HG02943 (cell line): ENCODE results near the gene TOR3A.
A peak's percentile ranks its signal among the peaks of the same experiment; 100 is the strongest.
"Not testable (repeated sequence)": the region's sequence is repeated elsewhere in the genome, so short reads cannot be mapped to it uniquely, and the experiment has no call there.

Experiments
- ATAC-seq: cut with Tn5 transposase; IDR thresholded peaks from one replicate; pipeline ENCODE4 v1.9.1; 2021; ENCODE audit warnings: mild to moderate bottlenecking, low read depth, moderate library complexity; ENCODE audit not compliant: unreplicated experiment

The TOR3A gene

GRCh38 chr1:179104611-179105250 is 22.9 kb downstream of the TOR3A start:
- no peak for ATAC-seq

- ATAC-seq: no peak
Observed at GRCh38 chr1:179105393-179105792, 23.5 kb downstream of the TOR3A start.

- no peak for ATAC-seq
Observed at GRCh38 chr1:179107706-179108629, 26.1 kb downstream of the TOR3A start.

- ATAC-seq: no peak
Observed at GRCh38 chr1:179108644-179109043, 26.8 kb downstream of the TOR3A start.

GRCh38 chr1:179115181-179115580 is 33.3 kb downstream of the TOR3A start:
- no peak for ATAC-seq

- no peak for ATAC-seq
Observed at GRCh38 chr1:179119513-179119912, 37.6 kb downstream of the TOR3A start.

GRCh38 chr1:179120736-179121135 is 38.9 kb downstream of the TOR3A start:
- no peak for ATAC-seq

GRCh38 chr1:179121159-179121938 is 39.5 kb downstream of the TOR3A start:
- ATAC-seq: no peak

GRCh38 chr1:179124873-179125272 is 43.0 kb downstream of the TOR3A start:
- ATAC-seq: no peak

- no peak for ATAC-seq
Observed at GRCh38 chr1:179126338-179127060, 44.6 kb downstream of the TOR3A start.

- ATAC-seq: no peak
Observed at GRCh38 chr1:179127163-179127895, 45.5 kb downstream of the TOR3A start.

- ATAC-seq: no peak
Observed at GRCh38 chr1:179128520-179128919, 46.6 kb downstream of the TOR3A start.

- ATAC-seq: peak; percentile 96
Observed at GRCh38 chr1:179129702-179130473, 48.0 kb downstream of the TOR3A start.

- not testable (repeated sequence) for ATAC-seq
Observed at GRCh38 chr1:179135168-179135567, 53.3 kb downstream of the TOR3A start.

- not testable (repeated sequence) for ATAC-seq
Observed at GRCh38 chr1:179135707-179136106, 53.8 kb downstream of the TOR3A start.

- ATAC-seq: no peak
Observed at GRCh38 chr1:179137617-179138255, 55.9 kb downstream of the TOR3A start.

- not testable (repeated sequence) for ATAC-seq
Observed at GRCh38 chr1:179138755-179139154, 56.9 kb downstream of the TOR3A start.

GRCh38 chr1:179141592-179142251 is 59.9 kb downstream of the TOR3A start:
- ATAC-seq: no peak
